GM21447 (cell line): ENCODE results near the gene ZNF507.

Experiments
- ATAC-seq: cut with Tn5 transposase; IDR thresholded peaks from one replicate; pipeline ENCODE4 v1.9.1; 2021; ENCODE audit not compliant: unreplicated experiment

ZNF507 gene

GRCh38 chr19:32339423-32339822, 6.0 kb upstream of the ZNF507 start:
- no peak for ATAC-seq

DNA sequence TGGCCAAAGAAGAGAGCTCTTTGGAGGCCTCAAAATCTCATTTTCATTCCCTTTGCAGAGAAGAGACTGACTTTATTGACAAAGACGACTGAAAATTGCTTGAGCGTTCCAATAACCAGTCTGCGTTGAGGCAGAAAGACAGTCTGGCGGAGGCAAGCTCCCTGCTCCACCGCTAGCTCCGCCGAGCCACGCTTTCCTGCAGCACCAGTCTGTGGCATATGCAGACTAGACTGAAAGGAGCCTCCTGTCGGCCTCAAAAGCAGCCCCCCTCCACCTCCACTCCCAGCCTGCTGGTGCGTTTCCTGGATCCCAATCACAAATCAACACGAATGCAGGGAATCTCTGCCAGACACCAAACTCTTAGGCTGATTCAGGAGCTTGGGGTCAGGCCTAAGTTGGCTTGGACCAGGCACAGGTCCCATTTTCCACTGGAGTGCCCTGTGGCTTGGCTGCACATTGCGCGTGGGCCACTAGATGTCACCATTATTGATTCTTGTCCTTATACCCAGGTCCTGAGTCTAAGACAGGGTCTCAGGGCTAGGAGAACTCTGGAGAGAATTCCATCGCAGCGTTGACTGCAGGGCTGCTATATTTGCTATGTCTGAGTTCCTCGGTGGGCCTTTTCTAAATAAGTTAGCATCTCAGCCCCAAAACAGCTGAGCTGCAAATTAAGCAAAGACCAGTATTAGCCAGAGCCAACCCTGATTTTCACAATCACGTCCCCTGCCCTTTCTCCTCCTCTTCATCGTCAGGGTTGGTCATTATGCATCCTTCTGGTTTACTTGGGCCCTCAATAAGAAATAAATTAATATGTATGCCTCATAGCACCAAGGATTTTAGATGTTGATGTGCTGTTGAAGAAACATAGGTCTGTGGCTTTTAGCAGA, 5.2 kb upstream of the ZNF507 start:
- ATAC-seq = no peak

GRCh38 chr19:32342695-32343094, 2.7 kb upstream of the ZNF507 start:
- no peak for ATAC-seq

GRCh38 chr19:32343550-32344262, 1.7 kb upstream of the ZNF507 start:
- no peak for ATAC-seq

DNA sequence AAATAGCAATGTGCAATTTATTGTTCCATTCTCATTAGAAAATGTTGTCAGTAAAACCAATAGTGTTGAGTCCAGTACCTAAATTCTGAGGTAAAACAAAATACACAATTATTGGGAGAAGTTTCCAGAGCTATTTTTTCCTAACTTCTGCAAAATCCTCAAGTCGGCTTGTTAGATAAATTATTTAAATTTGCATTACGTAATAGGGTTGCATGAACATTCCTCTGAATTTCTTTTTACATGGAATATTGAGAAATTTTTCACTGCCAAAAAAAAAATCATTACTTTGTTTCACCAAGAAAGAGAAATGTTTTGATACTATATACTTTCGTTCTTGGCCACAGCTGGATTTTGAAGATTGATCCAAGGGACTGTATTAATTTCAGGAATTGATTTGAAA, 1.5 kb downstream of the ZNF507 start:
- no peak for ATAC-seq

GRCh38 chr19:32347573-32347972, 2.2 kb downstream of the ZNF507 start:
- ATAC-seq = no peak

DNA sequence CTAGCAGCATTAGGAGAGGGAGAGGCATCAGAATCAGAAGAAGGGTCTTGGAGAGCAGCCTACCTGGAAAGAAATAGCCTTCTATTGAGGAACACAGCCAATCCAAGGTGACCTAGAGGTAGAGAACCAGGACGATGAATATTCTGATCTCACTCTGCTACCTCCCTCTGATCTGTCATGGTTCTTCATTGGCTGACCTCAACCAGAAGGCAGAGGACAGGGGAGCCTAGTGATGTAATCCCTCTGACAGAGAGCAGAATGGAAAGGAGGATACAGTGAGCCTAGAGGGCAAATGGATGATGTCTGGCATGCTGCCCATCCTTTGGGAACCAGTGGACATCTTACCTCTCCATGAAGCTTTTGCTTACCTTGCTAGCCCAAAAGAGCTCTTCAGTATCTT, 3.6 kb downstream of the ZNF507 start:
- ATAC-seq = no peak

DNA sequence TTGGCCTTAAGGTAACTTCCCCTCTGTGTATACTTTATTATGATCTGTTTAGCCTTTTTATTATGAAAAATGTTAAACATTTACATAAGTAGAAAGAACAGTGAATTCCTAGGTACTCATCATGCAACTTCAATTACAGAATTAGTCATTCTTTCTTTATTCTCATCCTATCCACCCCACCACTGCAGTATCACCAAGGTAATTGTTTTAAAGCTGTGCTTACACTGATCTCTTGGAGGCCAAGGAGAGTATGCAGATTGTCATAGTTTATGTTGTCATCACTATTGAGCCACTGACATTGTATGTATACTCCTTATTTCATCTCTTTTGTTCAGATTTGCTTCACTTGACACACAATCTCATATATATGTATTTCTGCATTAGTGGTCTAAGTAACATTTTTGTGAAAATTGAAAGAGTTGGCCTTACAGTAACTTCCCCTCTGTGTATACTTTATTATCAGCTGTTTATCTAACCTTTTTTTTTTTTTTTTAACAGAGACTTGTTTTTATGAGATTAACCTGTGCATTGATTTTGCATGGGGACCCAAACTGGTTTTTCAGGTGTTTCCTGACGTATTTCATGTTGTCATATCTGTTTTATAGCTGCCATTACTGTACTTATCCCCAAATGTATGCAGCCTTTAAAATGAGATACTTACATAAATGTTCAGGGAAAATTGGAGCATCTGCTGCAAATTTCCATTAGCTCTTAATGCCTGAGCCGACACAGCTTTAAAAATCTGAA, 4.5 kb downstream of the ZNF507 start:
- ATAC-seq = no peak

- ATAC-seq = no peak
These were observed 5.1 kb downstream of the ZNF507 start for GRCh38 chr19:32350471-32350865.

DNA sequence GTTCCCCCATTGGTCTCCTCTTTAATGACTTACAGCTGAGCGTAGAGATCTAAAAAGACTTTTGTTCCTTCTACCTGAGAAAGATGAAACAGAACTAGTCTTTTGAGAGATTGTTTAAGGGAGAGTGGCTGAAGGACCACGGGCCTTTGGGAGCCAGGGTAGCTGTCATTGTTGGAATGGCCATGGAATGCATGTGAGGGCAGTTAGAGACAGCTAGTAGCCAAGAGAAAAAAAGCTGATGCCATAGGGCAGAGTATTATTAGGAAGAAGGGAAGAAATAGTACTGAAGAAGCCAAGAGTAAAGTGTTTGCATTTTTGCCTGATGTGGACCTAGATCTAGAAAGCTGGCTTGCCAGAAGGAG, 5.6 kb downstream of the ZNF507 start:
- ATAC-seq = no peak

DNA sequence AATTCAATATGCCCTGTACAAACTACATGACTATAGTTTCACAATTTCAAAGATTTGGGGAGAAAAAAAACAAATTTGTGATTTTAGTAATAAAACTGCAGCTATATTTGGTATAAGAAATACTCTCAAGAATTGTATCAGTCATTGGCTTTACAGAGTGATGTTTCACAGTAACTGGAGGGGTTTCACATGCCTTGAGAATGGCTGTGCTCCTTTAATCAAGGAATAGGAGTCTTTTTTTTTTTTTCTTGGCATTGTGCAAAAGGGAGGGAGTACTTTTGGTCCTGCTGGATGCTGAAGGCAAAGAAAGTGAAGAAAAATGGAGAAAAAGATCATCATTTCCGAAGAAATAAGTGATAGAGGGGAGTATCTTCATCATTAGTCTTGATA, 6.8 kb downstream of the ZNF507 start:
- ATAC-seq = no peak

DNA sequence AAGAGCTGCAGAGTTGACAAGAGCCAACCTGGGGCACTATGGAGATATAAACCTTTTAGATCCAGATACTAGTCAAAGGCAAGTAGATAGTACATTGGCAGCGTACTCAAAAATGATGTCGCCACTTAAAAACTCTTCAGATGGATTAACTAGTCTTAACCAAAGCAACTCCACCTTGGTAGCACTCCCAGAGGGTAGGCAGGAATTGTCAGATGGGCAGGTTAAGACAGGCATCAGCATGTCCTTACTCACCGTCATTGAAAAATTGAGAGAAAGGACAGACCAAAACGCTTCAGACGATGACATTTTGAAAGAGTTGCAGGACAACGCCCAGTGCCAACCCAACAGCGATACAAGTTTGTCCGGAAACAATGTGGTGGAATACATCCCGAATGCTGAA, 8.9 kb downstream of the ZNF507 start:
- no peak for ATAC-seq

DNA sequence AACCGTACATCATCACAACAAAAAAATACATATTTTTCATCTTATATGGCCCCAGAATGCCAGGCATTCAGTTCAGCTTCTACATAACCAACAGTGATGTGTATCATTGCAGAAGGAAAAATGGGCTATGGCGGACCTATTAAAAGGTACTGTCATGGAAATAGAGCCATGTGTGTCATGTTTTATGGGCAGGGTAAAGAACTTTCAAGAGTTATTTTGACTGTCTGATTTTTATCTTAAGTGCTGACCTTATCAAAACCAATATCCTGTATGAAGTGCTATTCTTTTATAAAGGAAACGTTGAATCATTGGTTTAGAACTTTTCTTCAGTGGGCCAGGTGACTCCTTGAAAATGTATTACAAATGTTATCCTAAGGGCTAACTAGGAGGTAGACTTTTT, 9.9 kb downstream of the ZNF507 start:
- ATAC-seq = no peak

DNA sequence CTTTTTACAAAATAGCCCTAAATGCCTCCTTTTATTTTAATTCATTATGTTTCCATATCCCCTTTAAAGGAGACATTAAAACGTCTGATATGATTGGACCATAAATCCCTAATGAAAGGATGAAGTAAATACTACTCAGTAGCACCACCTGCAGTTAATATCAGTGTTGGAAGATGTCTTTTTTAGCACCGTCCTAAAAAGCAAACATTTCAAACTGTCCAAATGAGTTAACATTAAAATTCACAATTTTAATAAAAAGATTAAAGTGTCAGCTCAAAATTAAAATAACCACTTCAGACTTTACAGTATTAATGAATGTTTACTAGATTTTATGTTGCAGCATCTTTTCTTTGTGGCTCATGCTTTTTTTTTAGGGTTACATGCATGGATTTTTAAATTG, 12.3 kb downstream of the ZNF507 start:
- ATAC-seq = no peak

DNA sequence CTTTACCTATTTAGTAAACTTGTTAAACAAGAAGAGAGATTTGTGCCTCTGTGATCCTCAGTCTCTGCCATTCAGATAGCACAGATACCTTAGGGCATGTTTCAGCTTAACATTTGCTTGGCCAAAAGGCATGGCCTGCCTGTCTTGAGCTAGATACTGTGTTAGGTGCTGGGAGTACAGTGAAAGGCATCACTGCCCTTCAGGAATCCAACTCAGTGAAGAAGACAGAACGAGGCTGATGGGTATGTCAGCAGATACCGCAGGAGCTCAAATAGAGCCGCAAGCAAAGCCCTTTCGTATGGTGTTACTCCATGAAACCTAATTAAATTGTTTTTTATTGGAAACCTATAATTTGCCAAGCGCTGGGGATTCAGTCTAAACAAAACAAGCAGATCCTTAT, 12.9 kb downstream of the ZNF507 start:
- no peak for ATAC-seq

DNA sequence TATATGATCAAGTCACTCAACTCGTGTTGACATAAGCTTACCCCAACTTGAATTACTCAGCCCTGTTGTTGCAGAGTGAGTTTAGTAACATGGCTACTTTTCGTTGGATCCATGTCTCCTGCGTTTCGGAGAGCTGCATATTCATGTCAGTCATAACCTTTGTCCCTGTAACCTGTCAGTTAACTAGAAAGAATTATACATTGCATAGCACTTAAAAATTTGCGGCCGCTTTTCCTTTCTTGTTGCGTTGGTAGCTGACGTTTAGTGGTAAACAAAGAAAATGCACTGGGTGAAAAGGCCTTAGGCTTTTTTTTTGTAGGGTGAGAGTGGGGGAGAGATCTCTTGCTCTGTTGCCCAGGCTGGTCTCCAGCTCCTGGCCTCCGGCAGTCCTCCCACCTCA, 14.2 kb downstream of the ZNF507 start:
- no peak for ATAC-seq

DNA sequence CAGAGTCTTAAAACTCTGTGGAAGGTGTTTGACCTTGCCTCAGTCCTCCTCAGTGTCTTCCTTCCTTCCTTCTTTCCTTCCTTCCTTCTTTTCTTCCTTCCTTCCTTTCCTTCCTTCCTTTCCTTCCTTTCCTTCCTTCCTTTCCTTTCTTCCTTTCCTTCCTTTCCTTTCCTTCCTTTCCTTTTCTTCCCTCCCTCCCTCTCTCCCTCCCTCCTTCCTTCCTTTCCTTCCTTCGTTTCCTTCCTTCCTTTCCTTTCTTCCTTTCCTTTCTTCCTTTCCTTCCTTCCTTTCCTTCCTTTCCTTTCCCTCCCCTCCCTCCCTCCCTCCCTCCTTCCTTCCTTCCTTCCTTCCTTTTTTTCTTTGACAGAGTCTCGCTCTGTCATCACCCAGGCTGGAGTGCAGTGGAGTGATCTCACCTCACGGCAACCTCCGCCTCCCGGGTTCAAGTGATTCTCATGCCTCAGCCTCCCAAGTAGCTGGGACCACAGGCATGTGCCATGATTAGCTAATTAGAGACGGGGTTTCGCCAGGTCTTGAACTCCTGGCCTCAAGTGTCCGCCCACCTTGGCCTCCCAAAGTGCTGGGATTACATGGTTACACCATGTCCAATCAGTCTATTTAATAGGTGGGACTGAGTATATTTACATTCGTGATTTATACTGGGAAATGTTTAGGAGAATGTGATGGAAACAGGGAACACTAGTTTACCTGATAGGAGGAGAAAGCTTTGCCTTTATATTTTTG, 16.3 kb downstream of the ZNF507 start:
- no peak for ATAC-seq

GRCh38 chr19:32362318-32362691, 16.9 kb downstream of the ZNF507 start:
- no peak for ATAC-seq

GRCh38 chr19:32363175-32363574, 17.8 kb downstream of the ZNF507 start:
- no peak for ATAC-seq

DNA sequence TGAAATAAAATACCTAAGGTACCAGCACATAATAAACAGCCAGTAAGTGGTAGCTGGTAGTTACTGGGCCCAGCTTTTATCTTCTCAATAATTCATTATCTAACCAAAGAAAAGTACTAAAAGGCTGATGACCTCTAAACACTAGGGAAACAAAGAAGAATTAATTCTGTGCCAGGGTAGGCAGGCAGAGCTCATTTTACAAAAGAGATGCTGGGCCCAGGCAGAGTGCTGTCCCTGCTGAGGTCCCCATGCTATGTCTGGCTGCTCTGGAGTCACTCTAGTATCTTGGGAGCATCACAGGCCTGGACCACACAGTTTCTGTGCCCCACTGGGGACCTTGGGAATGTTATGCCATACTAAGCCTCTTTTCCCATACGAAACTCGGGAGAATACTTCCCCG, 18.2 kb downstream of the ZNF507 start:
- ATAC-seq = no peak

- ATAC-seq = no peak
These were observed 18.6 kb downstream of the ZNF507 start for GRCh38 chr19:32364040-32364439.
